HEK293T (cell line): Measurements from ENCODE around the gene C15orf61.

ENCODE experiments used
- BHLHE40 ChIP-seq: fragments of 450-650 bp; IDR thresholded peaks from 2 replicates; pipeline ENCODE4 v1.6.1; 2016; ENCODE audit warnings: mild to moderate bottlenecking, moderate library complexity, borderline replicate concordance
- ELF4 ChIP-seq: fragments of 450-650 bp; IDR thresholded peaks from 2 replicates; pipeline ENCODE4 v1.6.1; 2017; ENCODE audit warnings: antibody characterized with exemption
- FOXA1 ChIP-seq: fragments of 450-650 bp; IDR thresholded peaks from 2 replicates; pipeline ENCODE4 v1.6.1; 2016; ENCODE audit warnings: mild to moderate bottlenecking
- FOXK2 ChIP-seq: fragments of 450-650 bp; IDR thresholded peaks from 2 replicates; pipeline ENCODE4 v1.6.1; 2016; ENCODE audit warnings: mild to moderate bottlenecking
- FOXM1 ChIP-seq: fragments of 450-650 bp; IDR thresholded peaks from 2 replicates; pipeline ENCODE4 v1.6.1; 2017; ENCODE audit warnings: mild to moderate bottlenecking, borderline replicate concordance
- HDGF ChIP-seq: fragments of 450-650 bp; IDR thresholded peaks from 2 replicates; pipeline ENCODE4 v1.6.1; 2017; ENCODE audit warnings: antibody characterized with exemption, borderline replicate concordance
- LEF1 ChIP-seq: fragments of 450-650 bp; IDR thresholded peaks from 2 replicates; pipeline ENCODE4 v1.6.1; 2017; ENCODE audit warnings: mild to moderate bottlenecking, borderline replicate concordance
- NFRKB ChIP-seq: fragments of 450-650 bp; IDR thresholded peaks from 2 replicates; pipeline ENCODE4 v1.6.1; 2016; ENCODE audit warnings: mild to moderate bottlenecking, moderate library complexity
- SP1 ChIP-seq: fragments of 450-650 bp; IDR thresholded peaks from 2 replicates; pipeline ENCODE4 v1.6.1; 2017
- SUZ12 ChIP-seq: fragments of 450-650 bp; IDR thresholded peaks from 2 replicates; pipeline ENCODE4 v1.6.1; 2016; ENCODE audit warnings: mild to moderate bottlenecking
- TARDBP ChIP-seq: fragments of 450-650 bp; IDR thresholded peaks from 2 replicates; pipeline ENCODE4 v1.6.1; 2016

- TF ChIP-seq FOXA1 (no peak), FOXK2 (no peak), FOXM1 (no peak), BHLHE40 (no peak), TARDBP (no peak), NFRKB (no peak), HDGF (no peak), ELF4 (no peak), SUZ12 (no peak), SP1 (no peak), LEF1 (no peak)
Measured at GRCh38 chr15:67504056-67504455, 16.9 kb upstream of the C15orf61 start.
